NCI-H460 (cell line): ENCODE measurements around the gene SNCA. TPM values are rescaled to one million over a fixed set of nuclear protein-coding genes. Genes with fewer than 3 reads are reported as not detected.

ENCODE experiments used
- DNase-seq: peaks from one replicate; pipeline ENCODE4 v3.0.0-alpha.2; 2016; ENCODE audit warnings: low read depth; ENCODE audit errors: extremely low read depth
- total RNA-seq: library from RNA; depleted of rRNA; stranded (reverse); fragments of >200 nt; shearing (Covaris generic); gene quantifications from 2 replicates; pipeline ENCODE4 v1.2.3, GENCODE V29; 2014; rRNA removed

Gene SNCA
- total RNA-seq, 1 experiment from 2014 or later: 110 TPM

GRCh38 chr4:89712827-89713226 is 124.1 kb downstream of the SNCA start:
- no peak for DNase-seq

GRCh38 chr4:89712141-89712540 is 124.8 kb downstream of the SNCA start:
- DNase-seq: no peak

- no peak for DNase-seq
Observed at GRCh38 chr4:89708903-89709421, 128.0 kb downstream of the SNCA start.

- DNase-seq: no peak
Observed at GRCh38 chr4:89707467-89707866, 129.5 kb downstream of the SNCA start.

GRCh38 chr4:89704651-89705395 is 132.1 kb downstream of the SNCA start:
- no peak for DNase-seq

GRCh38 chr4:89703829-89704590 is 133.0 kb downstream of the SNCA start:
- no peak for DNase-seq

- no peak for DNase-seq
Observed at GRCh38 chr4:89700766-89701423, 136.1 kb downstream of the SNCA start.

- DNase-seq: no peak
Observed at GRCh38 chr4:89685690-89686089, 151.3 kb downstream of the SNCA start.

- DNase-seq: no peak
Observed at GRCh38 chr4:89685277-89685676, 151.7 kb downstream of the SNCA start.

GRCh38 chr4:89684536-89684935 is 152.4 kb downstream of the SNCA start:
- DNase-seq: no peak

- no peak for DNase-seq
Observed at GRCh38 chr4:89682808-89683207, 154.2 kb downstream of the SNCA start.

- DNase-seq: no peak
Observed at GRCh38 chr4:89681671-89682070, 155.3 kb downstream of the SNCA start.

GRCh38 chr4:89681219-89681618 is 155.7 kb downstream of the SNCA start:
- DNase-seq: peak; percentile 19

GRCh38 chr4:89674876-89675459 is 162.0 kb downstream of the SNCA start:
- DNase-seq: no peak

Other genes with a start within 250 kb of the SNCA start
- gene MMRN1, start 57.7 kb upstream of the SNCA start, total RNA-seq: 0.03 and 0.12 TPM in 2 replicates